HG03457 (cell line): ENCODE measurements around the gene PARD3B.

ENCODE experiments used
- ATAC-seq: cut with Tn5 transposase; IDR thresholded peaks from one replicate; pipeline ENCODE4 v1.9.1; 2021; ENCODE audit warnings: moderate number of reproducible peaks; ENCODE audit not compliant: unreplicated experiment

PARD3B gene

DNA sequence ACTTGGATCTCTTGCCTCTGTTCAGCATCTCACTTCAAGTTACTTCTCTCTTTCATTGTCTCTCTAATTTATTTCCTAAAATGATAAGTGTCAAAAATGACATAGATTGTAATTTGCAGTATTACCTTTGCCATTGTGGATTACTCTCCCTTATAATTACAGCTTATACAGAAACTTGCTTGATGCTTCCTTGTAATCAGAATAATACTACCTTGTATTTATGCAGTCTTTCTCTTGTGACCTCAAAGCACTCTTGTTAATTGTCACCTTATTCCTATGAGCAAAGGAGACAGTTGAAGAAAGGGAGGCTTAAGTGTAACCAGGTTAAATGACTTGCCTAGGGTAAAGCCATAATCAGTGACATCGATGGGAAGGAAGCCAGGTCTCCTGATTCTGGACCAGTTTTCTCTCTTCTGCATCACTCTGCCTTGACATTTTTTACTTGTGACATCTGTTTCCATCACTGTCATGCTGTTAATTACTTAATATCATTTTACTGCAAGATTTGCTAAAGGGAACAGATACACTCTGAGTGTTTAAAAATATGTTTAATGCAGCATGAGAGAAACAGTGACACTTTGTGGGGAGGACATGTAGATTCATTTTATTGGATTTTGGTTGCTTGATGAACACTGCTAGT, 388.6 kb downstream of the PARD3B start:
- ATAC-seq: no peak

DNA sequence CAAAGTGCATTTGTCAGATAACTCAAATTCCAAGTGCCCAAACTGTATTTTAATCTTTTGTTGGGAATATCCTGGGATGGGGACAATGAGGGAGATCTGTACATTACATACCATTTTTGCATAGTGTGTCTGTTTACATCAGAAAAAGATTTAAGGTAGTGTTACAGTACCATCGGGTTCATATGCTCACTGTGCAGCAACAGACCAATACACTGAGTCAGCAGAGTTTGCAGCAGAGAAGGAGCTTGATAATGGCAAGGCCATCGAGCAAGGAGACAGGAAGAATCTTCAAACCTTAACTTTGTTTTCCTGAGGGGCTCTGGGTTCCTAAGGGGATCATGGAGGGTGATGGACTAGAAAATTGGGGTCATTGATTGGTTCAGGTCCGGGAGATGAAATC, 399.7 kb downstream of the PARD3B start:
- ATAC-seq: no peak

DNA sequence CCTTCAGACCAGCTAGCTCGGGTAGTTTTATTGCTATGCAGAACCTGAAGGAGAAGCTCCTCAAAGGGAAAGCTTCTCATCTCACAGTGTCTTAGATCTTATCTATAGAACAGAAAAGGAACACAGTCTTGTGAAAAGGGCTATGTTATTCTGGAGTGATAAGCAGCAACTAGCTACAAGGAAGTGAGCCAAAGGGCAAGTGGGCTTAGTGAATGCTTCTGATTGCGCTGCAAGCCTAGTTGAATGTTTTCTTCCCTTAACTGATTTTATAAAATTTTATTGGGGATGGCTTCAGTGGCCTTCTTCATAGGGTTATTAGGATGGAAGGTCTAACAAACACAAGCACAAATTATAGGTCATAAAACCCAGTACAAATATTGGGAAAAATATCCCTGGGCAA, 400.1 kb downstream of the PARD3B start:
- no peak for ATAC-seq

DNA sequence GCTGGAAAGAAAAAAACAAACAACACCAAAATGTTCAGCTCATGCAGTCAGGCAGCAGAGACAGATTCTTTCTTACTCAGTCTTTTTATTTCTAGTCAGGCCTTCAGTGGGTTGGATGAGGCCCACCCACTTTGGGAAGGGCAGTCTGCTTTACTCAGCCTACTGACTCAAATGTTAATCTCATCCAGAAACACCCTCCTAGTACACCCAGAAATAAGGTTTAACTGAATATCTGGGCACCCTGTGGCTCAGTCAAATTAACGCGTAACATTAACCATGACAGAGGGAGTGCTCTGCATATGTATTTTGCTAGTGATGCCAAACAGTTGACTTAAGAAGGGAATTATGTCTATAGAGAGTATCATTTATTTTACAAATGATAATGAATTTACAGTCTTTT, 401.6 kb downstream of the PARD3B start:
- no peak for ATAC-seq

DNA sequence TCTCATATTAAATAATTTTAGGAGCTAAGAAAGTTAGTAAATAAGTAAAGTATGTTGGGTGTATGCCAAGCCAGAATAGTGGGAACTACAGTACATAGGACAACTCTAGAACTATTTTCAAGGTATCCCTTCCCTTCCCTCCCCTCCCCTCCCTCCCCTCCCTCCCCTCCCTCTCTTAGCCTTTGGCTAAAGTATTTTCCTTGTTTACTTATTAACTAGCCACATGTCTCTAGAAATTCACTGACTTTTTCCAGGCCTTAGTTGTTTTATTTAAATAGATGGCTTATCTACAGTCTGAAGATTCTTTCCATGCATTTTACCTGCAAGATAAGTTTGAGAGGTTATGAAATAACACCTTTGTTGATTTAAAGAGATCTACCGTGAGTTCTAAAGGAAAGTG, 402.1 kb downstream of the PARD3B start:
- no peak for ATAC-seq

DNA sequence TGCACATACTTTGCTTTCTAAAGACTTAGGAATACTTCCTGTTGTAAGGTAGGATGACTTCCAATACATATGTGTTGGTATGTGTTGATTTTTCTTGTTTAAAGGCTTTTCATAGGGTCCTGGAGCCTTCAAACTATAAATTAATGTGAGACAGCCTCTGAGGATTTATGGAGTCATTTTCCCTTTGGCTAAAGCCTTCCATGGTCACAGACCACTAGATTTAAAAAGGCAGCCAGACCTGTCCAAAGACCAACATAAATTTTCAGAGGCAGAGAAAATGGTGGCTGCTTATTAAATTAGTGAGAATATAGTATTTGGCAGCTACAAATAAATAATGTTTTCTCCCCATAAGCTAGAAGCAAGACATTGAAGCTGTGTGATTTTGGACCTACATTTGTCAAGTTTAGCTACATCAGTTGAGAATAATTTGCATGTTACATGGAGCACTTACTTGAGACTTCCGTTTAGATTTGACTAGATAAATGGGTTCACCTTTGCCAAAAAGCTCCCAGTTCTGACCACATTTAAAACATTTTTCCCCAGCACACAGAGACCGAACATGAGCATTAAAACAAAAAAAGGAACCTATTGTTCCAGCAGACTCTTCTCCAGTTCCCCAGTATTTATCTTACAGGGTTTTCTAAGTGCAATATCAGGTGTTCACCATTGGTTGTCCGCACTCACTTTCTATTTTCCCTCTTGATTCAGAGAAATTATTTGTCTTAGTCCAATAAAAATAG, 402.9 kb downstream of the PARD3B start:
- no peak for ATAC-seq

DNA sequence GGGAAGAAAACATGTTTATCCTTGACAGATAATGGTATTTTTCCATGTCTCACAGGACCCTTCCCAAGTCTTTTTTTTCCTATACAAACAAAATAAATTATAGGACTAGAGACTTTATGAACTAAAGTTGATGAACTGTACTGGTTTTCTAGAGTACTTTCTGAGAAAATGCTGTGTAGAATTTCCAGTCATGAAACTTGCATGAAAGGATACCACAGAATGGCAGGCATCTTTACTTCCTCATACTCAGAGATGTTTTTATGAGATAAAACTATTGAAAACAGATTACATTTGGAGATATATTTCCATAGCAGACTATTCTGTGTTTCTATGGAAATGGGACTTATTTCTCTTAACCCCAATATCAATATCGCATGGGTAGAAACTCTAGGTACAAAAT, 403.5 kb downstream of the PARD3B start:
- no peak for ATAC-seq

DNA sequence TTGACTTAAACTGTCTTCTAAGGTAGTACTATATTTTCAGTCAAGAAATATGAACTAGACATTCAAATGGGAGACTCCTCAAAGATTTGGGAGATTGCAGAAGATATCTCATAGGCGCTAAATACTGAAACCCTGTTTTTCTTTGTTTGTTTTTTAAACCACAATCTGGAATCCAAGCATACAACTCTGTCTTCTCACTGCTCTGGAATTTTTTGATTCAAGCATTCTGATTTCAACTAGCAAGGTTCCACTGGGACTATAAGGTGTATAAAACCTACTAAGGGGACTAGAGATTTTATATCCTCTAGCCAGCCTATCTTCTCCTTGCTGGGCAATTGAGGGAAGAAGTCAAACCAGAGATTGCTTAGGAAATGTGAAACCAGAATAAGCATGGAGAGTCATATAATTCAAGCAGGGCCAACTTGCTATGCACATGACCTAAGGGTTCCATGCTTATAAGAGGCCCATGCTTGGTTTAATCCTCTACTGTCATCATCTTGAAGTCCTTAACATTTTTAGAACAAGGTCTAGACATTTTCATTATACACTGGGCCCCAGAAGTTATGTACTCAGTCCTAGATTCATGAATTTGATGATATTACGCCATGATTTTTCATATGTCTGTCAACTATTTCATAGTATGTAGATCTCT, 405.5 kb downstream of the PARD3B start:
- ATAC-seq: no peak

DNA sequence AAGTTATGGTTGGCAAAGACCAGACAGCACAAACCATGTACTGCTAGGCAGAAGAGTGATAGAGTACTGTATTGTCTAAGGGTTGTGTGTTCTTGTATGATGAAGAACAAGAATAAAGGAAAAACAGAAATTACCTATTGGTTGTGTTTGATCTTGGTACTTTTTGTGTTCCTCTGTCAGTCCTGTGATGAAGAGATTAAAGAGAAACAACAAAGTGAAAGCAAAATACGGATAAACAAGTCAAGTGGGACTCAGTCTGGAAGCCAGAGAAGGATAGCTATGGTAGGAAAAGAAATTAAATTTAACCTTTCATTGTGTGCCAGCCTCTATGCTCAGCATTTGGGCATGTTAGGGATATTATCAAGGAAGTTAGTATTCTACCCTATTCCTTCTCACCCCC, 413.1 kb downstream of the PARD3B start:
- no peak for ATAC-seq

DNA sequence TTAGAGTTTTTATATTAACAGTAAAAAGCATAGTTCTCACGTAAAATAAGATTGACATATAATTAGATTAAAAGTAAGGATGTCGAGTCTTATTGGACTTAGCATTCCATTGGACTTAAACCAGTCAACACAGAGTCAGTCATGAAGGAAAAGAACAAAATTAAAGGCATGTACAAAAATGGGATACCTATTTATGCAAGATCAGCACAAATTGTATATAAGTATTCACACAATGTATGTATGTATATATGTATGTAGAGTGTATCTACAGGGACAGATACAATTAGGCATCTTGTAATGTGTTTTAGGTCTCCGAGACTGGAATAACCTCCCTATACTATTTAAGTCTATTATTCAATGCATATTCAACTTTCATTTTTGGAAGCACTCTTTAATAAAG, 419.1 kb downstream of the PARD3B start:
- no peak for ATAC-seq

DNA sequence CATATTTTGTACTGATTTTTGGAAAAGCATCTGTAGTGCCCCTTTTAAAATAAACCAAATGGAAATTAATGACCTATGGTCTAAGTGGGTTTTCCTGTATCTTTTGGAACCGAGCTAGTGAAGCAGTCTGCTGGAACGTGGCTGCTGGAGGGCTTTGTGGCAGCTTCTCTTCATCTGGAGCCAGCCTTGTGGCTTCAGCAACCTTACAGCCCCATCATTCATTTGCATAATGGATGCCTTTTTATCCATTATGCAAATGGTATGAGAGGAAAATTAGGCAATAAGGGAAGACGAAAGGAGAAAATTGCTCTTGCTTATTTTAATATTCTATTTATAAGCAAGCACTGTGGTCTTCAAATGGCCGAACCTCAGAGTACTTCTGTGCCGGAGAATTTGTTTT, 421.0 kb downstream of the PARD3B start:
- ATAC-seq: no peak

DNA sequence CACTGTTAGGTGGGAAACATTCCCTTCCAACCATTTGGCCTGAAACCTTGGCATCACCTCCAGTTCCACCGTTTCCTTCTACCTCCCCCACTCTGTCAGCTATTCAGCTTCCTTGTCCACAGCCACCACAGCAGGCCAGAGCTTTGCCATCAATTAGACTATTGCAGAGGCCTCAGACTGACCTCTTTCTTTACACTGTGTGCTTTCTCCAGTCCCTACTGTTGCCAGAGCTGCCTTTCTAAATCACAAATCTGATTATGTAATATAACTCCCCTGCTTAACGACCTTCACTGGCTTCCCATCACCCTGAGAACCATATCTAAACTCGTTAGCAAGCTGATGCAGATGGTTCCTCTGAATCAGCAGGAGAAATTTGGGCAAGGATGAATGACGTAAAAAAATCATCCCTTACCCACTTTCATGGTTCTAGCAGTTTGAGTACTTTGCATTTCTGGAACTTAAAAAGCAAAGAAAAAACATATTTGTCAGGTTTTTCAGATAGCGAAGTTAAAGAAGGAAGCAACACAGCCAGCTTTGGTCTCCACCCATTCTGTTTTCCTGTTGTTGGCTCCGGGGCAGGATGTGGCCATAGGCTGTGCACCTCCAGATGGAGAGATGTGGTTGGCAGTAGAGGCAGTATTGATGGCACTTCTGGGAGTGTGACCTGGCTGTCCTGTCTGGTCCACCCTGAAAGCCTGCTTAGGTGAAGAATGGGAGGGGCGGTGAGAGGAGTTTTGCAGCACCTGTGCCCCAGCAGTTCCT, 422.1 kb downstream of the PARD3B start:
- no peak for ATAC-seq

DNA sequence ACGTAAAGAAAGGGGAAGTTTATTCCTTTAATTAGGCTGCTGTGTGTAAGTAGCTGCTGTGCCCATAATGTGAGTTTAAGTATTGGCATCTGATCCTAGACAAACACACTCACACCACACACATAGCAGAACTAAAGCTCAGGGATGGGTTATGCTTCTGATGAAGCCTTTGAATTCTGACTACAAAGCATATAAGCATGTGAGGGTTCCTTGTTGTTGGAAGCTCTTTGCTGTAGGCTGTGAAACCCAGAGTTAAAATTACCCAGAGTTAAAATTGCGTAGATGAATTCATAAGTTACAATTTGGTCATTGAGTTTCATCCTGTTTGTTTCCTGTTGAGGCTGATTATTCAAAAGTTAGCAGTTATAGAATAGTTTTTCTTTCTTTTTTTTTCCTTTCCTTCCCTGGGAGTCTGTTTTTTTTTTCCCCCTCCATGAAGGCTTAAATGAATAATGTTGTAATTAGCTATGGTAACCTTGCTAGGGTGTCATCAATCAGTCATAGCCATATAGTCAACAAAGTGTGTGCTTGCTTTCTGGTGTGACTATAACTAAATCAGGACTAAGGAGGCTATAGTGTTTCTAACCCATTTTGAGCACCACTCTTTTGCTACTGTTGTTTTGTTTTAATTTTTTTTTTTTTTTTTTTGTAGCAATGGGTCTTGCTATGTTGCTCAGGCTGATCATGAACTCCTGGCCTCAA, 426.1 kb downstream of the PARD3B start:
- ATAC-seq: no peak

DNA sequence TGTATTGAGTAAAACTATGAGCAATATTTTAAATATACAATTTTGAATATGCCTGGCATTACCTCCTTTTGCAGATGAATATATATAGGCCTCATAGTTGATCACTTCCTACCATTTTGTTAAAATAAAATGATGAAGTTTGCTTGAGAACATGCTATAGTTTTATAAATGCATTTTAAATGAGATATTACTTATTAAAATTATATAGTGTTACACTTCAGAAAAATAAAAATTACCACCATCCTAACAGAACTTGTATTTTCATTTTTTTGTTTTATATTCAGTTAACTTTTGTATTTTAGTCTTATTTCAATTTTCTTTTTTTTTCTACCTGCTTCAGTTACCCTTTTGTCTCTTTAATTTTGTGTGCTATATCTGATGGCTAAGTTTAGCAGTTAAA, 426.9 kb downstream of the PARD3B start:
- ATAC-seq: no peak

DNA sequence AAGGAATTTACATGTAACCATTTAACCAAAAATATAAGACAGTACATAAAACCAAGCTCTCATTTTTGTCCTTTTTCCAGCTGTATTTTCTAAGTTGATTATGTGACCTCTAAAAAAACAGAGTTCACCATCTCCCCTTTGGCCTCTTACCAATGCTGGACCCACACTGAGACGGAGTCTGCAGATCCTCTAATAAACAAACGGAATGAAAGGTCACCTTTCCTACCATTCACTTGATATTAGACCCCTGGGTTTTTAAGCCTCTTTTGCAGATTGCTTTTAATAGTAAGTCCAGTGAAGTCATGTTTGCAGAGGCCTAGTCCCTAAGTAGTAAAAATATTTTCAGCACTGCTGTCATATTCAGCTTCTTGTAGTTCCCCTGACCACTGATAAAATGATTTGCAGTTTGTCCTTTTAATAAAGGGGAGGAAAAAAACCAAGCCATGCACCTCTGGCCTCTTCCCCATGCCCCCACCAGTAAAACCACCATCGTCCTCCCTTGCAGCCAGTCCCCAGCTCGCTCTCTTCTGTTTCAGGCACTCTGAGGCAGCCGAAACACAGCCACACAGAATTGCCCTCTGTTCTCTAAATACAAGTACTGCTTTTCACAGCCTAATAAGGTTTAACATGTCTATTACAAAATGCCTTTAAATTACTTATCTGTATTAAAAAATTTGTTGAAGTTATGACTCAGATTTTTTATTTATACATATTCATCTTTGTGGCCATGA, 427.5 kb downstream of the PARD3B start:
- ATAC-seq: no peak

DNA sequence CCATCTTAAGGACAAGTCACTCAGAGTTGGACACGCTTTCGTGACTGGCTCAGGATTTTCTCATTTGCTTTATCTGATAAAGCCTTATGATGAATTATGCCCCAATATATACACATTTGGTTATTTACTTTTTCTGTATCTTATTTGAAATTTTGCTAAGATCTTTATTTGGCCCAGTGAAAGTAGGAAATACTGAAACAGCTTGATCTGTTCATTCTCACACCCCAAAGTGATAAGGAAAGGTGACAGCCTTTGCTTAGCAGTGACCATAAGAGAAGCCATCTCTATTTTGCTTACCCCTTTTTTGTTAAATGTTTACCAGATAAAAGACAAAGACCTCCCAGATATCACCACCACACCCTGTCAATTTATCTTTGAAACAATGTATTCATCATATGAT, 428.3 kb downstream of the PARD3B start:
- no peak for ATAC-seq

DNA sequence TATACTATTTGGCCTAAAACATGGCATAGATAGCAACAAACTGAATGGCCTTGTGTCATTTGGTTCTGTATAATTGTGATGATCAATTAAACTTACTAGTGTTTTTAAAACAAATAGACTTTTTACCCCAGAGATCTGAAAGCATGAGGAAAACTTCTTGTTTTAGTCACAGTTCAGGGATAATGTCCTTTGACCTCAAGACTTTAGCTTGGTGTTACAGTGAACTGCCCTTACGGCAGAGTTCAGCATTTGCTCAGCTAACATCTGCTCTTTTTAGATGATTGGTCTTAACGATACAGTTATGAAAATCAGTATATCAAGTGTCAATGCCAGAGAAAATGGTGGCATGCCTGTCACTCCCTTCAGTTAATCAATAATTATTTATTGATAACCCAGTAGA, 429.2 kb downstream of the PARD3B start:
- ATAC-seq: no peak

DNA sequence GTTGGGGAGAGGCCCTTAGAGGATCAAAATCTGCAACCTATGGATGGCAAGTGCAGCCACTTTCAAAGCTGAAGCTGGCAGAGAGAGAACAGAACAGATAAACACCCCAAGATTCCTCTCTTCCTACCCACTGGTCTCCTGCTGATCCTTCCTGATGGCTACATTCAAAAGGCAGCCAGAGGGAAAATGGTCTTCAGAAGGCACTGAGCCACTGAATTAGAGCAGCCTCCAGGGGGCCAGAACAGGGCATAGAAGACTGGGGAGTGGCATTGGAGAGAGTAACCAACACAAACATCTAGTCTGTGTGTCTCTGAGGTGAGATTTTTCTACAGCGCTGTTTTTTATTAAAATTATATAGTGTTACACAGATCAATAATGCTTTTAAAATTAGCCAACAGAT, 432.6 kb downstream of the PARD3B start:
- no peak for ATAC-seq

DNA sequence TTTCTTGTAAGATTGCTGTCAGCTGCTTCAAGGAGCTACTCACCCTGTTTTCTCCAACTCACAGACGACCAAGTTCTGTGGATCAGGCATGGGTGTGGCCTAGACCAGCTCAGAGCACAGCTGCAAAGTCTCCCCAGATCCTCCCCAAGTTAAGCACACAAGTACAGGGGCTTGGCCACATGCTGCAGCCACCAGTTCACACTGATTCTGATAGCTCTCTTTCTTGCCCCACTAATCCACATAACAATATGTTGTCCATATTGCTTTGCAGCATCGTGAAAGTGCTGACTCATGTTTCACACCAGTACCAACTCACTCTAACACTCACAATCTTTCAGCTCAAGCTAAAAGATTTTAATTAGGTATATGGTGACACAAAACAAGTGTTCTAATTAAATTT, 437.0 kb downstream of the PARD3B start:
- ATAC-seq: no peak

DNA sequence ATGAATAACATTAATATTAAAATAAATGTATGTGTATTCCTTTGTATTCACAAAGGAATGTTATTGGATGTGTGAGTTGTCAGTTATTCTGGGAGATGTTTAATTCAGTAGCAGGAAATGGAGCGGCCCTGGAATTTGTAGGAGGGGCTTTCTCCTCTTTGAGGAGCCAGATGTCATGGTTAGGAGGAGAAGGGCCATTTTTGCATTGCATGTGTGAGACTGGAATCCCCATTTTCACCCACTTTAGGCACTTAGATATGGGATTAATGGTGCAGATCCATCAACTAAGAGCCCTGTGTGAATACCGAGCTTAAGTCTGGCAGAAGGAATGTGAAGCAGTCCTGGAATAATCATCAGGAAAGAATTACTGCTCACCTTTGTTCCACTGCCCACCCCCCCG, 439.2 kb downstream of the PARD3B start:
- no peak for ATAC-seq
